Measurements from ENCODE around the gene NOXO1.
A peak's percentile ranks its signal among the peaks of the same experiment; 100 is the strongest.

Gene NOXO1

DNA sequence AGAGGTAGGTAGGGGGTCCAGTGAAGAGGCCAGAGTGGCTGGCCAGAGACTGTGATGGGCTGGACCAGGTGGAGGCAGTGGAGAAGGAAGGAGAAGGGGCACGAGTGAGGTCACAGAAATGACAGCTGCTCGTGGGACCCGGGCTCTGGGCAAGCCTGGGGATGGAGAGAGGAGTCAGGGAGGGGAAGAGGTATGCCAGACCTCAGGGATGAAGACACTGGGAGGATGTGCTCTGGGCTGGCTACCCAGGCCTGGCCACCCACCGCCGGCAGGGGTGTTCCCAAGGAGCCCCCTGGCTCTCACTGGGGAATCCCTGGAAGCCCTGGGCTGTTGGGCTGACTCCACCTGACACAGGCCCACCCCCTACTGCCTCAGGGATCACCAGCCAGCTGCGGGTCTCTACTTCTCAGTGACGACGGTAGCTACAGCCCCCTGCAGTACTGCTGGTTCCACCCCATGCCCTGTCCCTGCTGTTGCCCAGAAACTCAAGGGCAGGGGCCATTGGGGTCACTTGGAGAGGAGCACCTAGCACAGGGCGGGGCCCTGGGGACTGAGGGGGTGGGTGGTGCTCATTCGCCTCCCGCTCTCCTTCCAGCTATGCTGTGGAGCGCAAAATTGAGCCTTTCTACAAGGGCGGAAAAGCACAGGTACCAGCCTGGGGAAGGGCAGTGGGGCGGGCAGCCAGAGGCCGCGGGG is 7.7 kb downstream of the NOXO1 start:
- TF ChIP-seq, protein P1, sequence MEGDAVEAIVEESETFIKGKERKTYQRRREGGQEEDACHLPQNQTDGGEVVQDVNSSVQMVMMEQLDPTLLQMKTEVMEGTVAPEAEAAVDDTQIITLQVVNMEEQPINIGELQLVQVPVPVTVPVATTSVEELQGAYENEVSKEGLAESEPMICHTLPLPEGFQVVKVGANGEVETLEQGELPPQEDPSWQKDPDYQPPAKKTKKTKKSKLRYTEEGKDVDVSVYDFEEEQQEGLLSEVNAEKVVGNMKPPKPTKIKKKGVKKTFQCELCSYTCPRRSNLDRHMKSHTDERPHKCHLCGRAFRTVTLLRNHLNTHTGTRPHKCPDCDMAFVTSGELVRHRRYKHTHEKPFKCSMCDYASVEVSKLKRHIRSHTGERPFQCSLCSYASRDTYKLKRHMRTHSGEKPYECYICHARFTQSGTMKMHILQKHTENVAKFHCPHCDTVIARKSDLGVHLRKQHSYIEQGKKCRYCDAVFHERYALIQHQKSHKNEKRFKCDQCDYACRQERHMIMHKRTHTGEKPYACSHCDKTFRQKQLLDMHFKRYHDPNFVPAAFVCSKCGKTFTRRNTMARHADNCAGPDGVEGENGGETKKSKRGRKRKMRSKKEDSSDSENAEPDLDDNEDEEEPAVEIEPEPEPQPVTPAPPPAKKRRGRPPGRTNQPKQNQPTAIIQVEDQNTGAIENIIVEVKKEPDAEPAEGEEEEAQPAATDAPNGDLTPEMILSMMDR (IDR thresholded peaks at IDR 0.05; ENCODE audit: insufficient read depth, low read length, poor library complexity, severe bottlenecking): no peak
- TF ChIP-seq EZH2phosphoT487 (conservative IDR thresholded peaks at IDR 0.05; ENCODE audit: low read length): no peak
- no peak overlapping the region for H2AFZ ChIP-seq (ENCODE audit: low read depth, low read length, severe bottlenecking)
- H3K4me3 ChIP-seq (ENCODE audit: insufficient read depth, low read length, poor library complexity, severe bottlenecking): no peak overlapping the region
- no peaks in the 10 kb centered on the region; the same call in 1 of the 2 replicates for H4K20me1 ChIP-seq (ENCODE audit: low read depth, low read length)
- no peak overlapping the region for H3K27ac ChIP-seq (ENCODE audit: low read depth, low read length)
- peaks cover 5% of the 10 kb centered on the region; the same call in 1 of the 2 replicates for H3F3A ChIP-seq (ENCODE audit: insufficient read depth)
- H3K79me2 ChIP-seq (ENCODE audit: insufficient read depth, low read length): peaks cover 22% of the 10 kb centered on the region
- no peak overlapping the region for H3K9ac ChIP-seq (ENCODE audit: low read length)
- H3K9me3 ChIP-seq (ENCODE audit: insufficient read depth, low read length): no peaks in the 10 kb centered on the region
- H3K27me3 ChIP-seq (ENCODE audit: low read length): no peaks in the 10 kb centered on the region
- no peaks in the 10 kb centered on the region for H3K9me2 ChIP-seq (replicated peaks; ENCODE audit: insufficient read depth, low read length)
- H3K36me3 ChIP-seq (ENCODE audit: low read length): no peaks in the 10 kb centered on the region
- H3K4me2 ChIP-seq (ENCODE audit: low read depth, low read length, poor library complexity, severe bottlenecking): peak overlapping the region; percentile 25

DNA sequence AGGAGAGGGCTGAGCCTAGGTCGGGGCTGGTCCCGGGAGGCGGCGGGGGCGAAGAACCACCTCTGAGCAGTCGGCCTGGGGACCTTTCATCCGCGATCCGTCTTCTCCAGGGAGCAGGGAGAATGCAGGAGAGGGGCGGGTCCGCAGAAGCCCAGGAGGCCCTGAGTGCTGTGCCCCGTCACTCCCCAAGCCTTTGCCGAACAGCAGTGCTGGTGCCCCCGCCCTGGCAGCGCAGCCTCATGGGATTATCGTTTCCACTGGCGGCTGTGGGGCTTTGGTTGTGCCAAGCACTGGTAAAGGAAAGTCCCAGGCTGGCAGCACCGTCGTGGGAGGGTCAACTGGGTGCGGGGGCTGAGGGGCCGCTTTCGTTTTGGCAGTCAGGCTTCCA is 8.8 kb downstream of the NOXO1 start:
- peaks cover 5% of the 10 kb centered on the region; the same call in 1 of the 2 replicates for H3F3A ChIP-seq (ENCODE audit: insufficient read depth)
- no peaks in the 10 kb centered on the region for H3K9me3 ChIP-seq (ENCODE audit: insufficient read depth, low read length)
- no peak overlapping the region for H3K27ac ChIP-seq (ENCODE audit: low read depth, low read length)
- H4K20me1 ChIP-seq (ENCODE audit: low read depth, low read length): no peaks in the 10 kb centered on the region; the same call in 1 of the 2 replicates
- no peak overlapping the region for H2AFZ ChIP-seq (ENCODE audit: low read depth, low read length, severe bottlenecking)
- H3K27me3 ChIP-seq (ENCODE audit: low read length): no peaks in the 10 kb centered on the region
- H3K79me2 ChIP-seq (ENCODE audit: insufficient read depth, low read length): peaks cover 22% of the 10 kb centered on the region
- no peaks in the 10 kb centered on the region for H3K9me2 ChIP-seq (replicated peaks; ENCODE audit: insufficient read depth, low read length)
- no peak for TF ChIP-seq EZH2phosphoT487 (conservative IDR thresholded peaks at IDR 0.05; ENCODE audit: low read length)
- TF ChIP-seq, protein P1 (IDR thresholded peaks at IDR 0.05; ENCODE audit: insufficient read depth, low read length, poor library complexity, severe bottlenecking): no peak
- peak overlapping the region; percentile 95 for H3K4me2 ChIP-seq (ENCODE audit: low read depth, low read length, poor library complexity, severe bottlenecking)
- H3K36me3 ChIP-seq (ENCODE audit: low read length): no peaks in the 10 kb centered on the region
- H3K4me3 ChIP-seq (ENCODE audit: insufficient read depth, low read length, poor library complexity, severe bottlenecking): peak overlapping the region; percentile 99
- peak overlapping the region; percentile 99 for H3K9ac ChIP-seq (ENCODE audit: low read length)

DNA sequence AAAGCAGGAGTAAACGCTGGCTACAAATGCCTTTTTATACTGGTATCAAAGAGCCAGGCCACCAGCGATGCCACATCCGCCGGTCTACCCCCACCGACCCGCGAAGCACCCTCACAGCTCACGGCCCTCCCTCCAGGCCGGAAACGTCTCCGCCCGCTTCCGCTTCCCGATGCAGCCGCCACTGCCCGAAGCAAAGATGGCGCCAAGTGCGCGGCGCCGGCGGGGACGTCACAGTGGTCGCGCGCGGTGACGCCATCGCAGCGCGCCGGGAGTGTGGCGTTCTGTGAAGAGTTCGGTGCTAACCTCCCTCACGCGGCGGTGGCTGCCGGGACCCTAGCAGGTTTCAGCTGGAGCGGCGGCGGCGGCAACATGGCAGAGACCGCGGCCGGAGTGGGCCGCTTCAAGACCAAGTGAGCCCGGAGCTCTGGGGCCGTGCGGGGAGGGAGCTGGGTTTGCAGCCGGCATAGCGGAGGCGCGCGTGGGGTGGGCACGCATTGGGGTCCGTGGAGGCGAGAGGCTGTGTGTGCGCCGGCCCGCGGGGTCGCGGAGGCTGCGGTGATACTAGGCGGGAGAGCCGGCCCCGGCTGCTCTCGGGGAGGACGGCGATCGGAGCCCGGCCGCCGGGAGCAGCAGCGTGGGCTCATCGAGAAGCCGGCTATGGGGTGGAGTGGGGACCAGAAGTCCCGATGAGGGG is 9.3 kb downstream of the NOXO1 start, which contains the start of gene TBL3:
Gene TBL3, plus strand, starts transcription at position 258 of the 694 bp plus-strand sequence. Its CDS starts 112 bp downstream, at position 370.
- peak within 1 kb of the TSS; percentile 95 for H3K4me2 ChIP-seq (ENCODE audit: low read depth, low read length, poor library complexity, severe bottlenecking)
- H3K9me2 ChIP-seq (replicated peaks; ENCODE audit: insufficient read depth, low read length): no peaks in the 10 kb centered on the region
- H3K4me3 ChIP-seq (ENCODE audit: insufficient read depth, low read length, poor library complexity, severe bottlenecking): peak within 1 kb of the TSS; percentile 99
- H3K36me3 ChIP-seq (ENCODE audit: low read length): no peaks in the 10 kb centered on the region
- H3K27me3 ChIP-seq (ENCODE audit: low read length): no peaks in the 10 kb centered on the region
- H3K9me3 ChIP-seq (ENCODE audit: insufficient read depth, low read length): no peaks in the 10 kb centered on the region
- H3K27ac ChIP-seq (ENCODE audit: low read depth, low read length): peak within 1 kb of the TSS; percentile 69
- peaks cover 5% of the 10 kb centered on the region; the same call in 1 of the 2 replicates for H3F3A ChIP-seq (ENCODE audit: insufficient read depth)
- H4K20me1 ChIP-seq (ENCODE audit: low read depth, low read length): no peaks in the 10 kb centered on the region; the same call in 1 of the 2 replicates
- TF ChIP-seq, protein P1 (IDR thresholded peaks at IDR 0.05; ENCODE audit: insufficient read depth, low read length, poor library complexity, severe bottlenecking): no peak
- TF ChIP-seq EZH2phosphoT487 (conservative IDR thresholded peaks at IDR 0.05; ENCODE audit: low read length): no peak
- H2AFZ ChIP-seq (ENCODE audit: low read depth, low read length, severe bottlenecking): peak within 1 kb of the TSS; percentile 83
- peak within 1 kb of the TSS; percentile 99 for H3K9ac ChIP-seq (ENCODE audit: low read length)
- peaks cover 22% of the 10 kb centered on the region for H3K79me2 ChIP-seq (ENCODE audit: insufficient read depth, low read length)
